Muscle layer of duodenum (tissue), 2 donors: ENCODE data around the gene ITCH.
"Not testable (repeated sequence)": the region's sequence is repeated elsewhere in the genome, so short reads cannot be mapped to it uniquely, and the experiment has no call there.

Experiments used
- H3K27ac ChIP-seq: one replicate; pipeline ENCODE4 v1.7.0; 2013; ENCODE audit warnings: mild to moderate bottlenecking, low read length
- H3K27me3 ChIP-seq: one replicate; pipeline ENCODE4 v1.7.0; 2013; ENCODE audit warnings: low read depth, mild to moderate bottlenecking, control low read depth, low read length
- H3K36me3 ChIP-seq, 2 donors: one replicate each; pipeline ENCODE4 v1.7.0; 2013; ENCODE audit warnings: low read length in 2 of 2, control low read depth in 1 of 2, mild to moderate bottlenecking in 1 of 2; ENCODE audit not compliant: insufficient read depth in 2 of 2, control insufficient read depth in 1 of 2
- H3K4me1 ChIP-seq, 2 donors: one replicate each; pipeline ENCODE4 v1.7.0; 2013; ENCODE audit warnings: low read length in 2 of 2, mild to moderate bottlenecking in 2 of 2, control low read depth in 1 of 2, moderate library complexity in 1 of 2; ENCODE audit not compliant: insufficient read depth in 2 of 2, control insufficient read depth in 1 of 2
- H3K4me3 ChIP-seq, 2 donors: one replicate each; pipeline ENCODE4 v1.7.0; 2013; ENCODE audit warnings: low read length in 2 of 2, low read depth in 1 of 2, mild to moderate bottlenecking in 1 of 2
- H3K9me3 ChIP-seq, 2 donors: one replicate each; pipeline ENCODE4 v1.7.0; 2013; ENCODE audit warnings: low read length in 2 of 2, control low read depth in 1 of 2, mild to moderate bottlenecking in 1 of 2; ENCODE audit not compliant: control insufficient read depth in 1 of 2
- donor health status: healthy.

The ITCH gene

GRCh38 chr20:34363062-34363464 is at the start of gene ITCH:
Gene ITCH, plus strand, starts transcription at chr20:34363273. Its CDS starts 30,539 bp downstream, at chr20:34393812.
- H3K27ac ChIP-seq, result peak within 1 kb of the TSS; percentile 61
- no peaks in the 10 kb centered on the region for H3K9me3 ChIP-seq
- no peaks in the 10 kb centered on the region for H3K36me3 ChIP-seq
- peaks cover 13 to 35% of the 10 kb centered on the region in 2 donors for H3K4me1 ChIP-seq
- H3K4me3 ChIP-seq, result peak within 1 kb of the TSS; percentile 88 to 96
- no peaks in the 10 kb centered on the region for H3K27me3 ChIP-seq

- Histone ChIP-seq H3K4me1 (peaks cover 0 to 14% of the 10 kb centered on the region in 2 donors), H3K36me3 (no peaks in the 10 kb centered on the region), H3K9me3 (no peaks in the 10 kb centered on the region), H3K27me3 (no peaks in the 10 kb centered on the region), H3K27ac (no peak overlapping the region), H3K4me3 (no peak overlapping the region)
Measured at GRCh38 chr20:34315236-34315635, 47.8 kb upstream of the ITCH start.

GRCh38 chr20:34316196-34316814 is 46.8 kb upstream of the ITCH start:
- no peaks in the 10 kb centered on the region for H3K36me3 ChIP-seq
- no peaks in the 10 kb centered on the region for H3K9me3 ChIP-seq
- no peaks in the 10 kb centered on the region for H3K27me3 ChIP-seq
- H3K4me1 ChIP-seq, result peaks cover 0 to 14% of the 10 kb centered on the region in 2 donors
- no peak overlapping the region for H3K27ac ChIP-seq
- no peak overlapping the region for H3K4me3 ChIP-seq

- no peak overlapping the region for H3K4me3 ChIP-seq
- no peaks in the 10 kb centered on the region for H3K4me1 ChIP-seq
- no peaks in the 10 kb centered on the region for H3K27me3 ChIP-seq
- no peaks in the 10 kb centered on the region for H3K9me3 ChIP-seq
- H3K36me3 ChIP-seq, result no peaks in the 10 kb centered on the region
- no peak overlapping the region for H3K27ac ChIP-seq
Measured at GRCh38 chr20:34318609-34319443, 44.2 kb upstream of the ITCH start.

- Histone ChIP-seq H3K36me3 (no peaks in the 10 kb centered on the region), H3K27me3 (no peaks in the 10 kb centered on the region), H3K4me3 (no peak overlapping the region), H3K27ac (no peak overlapping the region), H3K4me1 (no peaks in the 10 kb centered on the region), H3K9me3 (no peaks in the 10 kb centered on the region)
Measured at GRCh38 chr20:34320861-34321260, 42.2 kb upstream of the ITCH start.

GRCh38 chr20:34322267-34323105 is 40.6 kb upstream of the ITCH start:
- Histone ChIP-seq H3K36me3 (no peaks in the 10 kb centered on the region), H3K9me3 (no peaks in the 10 kb centered on the region), H3K27ac (no peak overlapping the region), H3K4me3 (no peak overlapping the region), H3K27me3 (no peaks in the 10 kb centered on the region), H3K4me1 (no peaks in the 10 kb centered on the region)

GRCh38 chr20:34324541-34324940 is 38.5 kb upstream of the ITCH start:
- no peak overlapping the region for H3K4me3 ChIP-seq
- no peaks in the 10 kb centered on the region for H3K36me3 ChIP-seq
- H3K27ac ChIP-seq, result no peak overlapping the region
- H3K9me3 ChIP-seq, result no peaks in the 10 kb centered on the region
- no peaks in the 10 kb centered on the region for H3K4me1 ChIP-seq
- H3K27me3 ChIP-seq, result no peaks in the 10 kb centered on the region

GRCh38 chr20:34328207-34328606 is 34.9 kb upstream of the ITCH start:
- H3K4me3 ChIP-seq, H3K4me1 ChIP-seq, H3K36me3 ChIP-seq, H3K27ac ChIP-seq, H3K9me3 ChIP-seq, H3K27me3 ChIP-seq: not testable (repeated sequence)

GRCh38 chr20:34328928-34329677 is 34.0 kb upstream of the ITCH start:
- Histone ChIP-seq H3K27ac (no peak overlapping the region), H3K36me3 (no peaks in the 10 kb centered on the region), H3K4me1 (no peaks in the 10 kb centered on the region), H3K27me3 (no peaks in the 10 kb centered on the region), H3K4me3 (no peak overlapping the region), H3K9me3 (no peaks in the 10 kb centered on the region)

GRCh38 chr20:34330861-34331544 is 32.1 kb upstream of the ITCH start:
- not testable (repeated sequence) for H3K4me1 ChIP-seq, H3K27me3 ChIP-seq, H3K27ac ChIP-seq, H3K36me3 ChIP-seq, H3K4me3 ChIP-seq, H3K9me3 ChIP-seq
